GM19455 (cell line): ENCODE measurements around the gene FUT3.
"Not testable (repeated sequence)": the region's sequence is repeated elsewhere in the genome, so short reads cannot be mapped to it uniquely, and the experiment has no call there.

Experiments
- ATAC-seq: cut with Tn5 transposase; IDR thresholded peaks from one replicate; pipeline ENCODE4 v1.9.1; 2021; ENCODE audit not compliant: unreplicated experiment

FUT3 gene

DNA sequence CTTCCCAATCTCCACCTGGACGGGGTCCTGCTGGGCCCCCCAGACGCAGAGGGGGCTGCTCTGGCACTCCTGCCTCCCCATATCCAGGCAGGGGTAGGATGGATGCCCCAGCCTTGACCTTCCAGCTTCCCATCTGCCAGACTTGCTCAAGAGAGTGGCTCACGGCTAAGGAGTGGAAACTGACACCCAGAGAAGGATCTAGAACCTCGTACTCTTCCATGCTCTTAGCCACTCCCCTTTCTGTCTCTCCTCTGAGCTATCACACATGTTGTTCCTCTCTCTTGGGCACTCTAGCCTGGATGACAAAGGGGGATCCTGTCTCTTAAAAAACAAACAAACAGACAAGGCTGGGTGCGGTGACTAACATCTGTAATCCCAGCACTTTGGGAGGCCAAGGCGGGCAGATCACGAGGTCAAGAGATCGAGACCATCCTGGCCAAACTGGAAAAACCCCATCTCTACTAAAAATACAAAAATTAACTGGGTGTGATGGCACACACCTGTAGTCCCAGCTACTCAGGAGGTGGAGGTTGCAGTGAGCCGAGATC lies 31.2 kb upstream of the FUT3 start:
- ATAC-seq, result no peak

DNA sequence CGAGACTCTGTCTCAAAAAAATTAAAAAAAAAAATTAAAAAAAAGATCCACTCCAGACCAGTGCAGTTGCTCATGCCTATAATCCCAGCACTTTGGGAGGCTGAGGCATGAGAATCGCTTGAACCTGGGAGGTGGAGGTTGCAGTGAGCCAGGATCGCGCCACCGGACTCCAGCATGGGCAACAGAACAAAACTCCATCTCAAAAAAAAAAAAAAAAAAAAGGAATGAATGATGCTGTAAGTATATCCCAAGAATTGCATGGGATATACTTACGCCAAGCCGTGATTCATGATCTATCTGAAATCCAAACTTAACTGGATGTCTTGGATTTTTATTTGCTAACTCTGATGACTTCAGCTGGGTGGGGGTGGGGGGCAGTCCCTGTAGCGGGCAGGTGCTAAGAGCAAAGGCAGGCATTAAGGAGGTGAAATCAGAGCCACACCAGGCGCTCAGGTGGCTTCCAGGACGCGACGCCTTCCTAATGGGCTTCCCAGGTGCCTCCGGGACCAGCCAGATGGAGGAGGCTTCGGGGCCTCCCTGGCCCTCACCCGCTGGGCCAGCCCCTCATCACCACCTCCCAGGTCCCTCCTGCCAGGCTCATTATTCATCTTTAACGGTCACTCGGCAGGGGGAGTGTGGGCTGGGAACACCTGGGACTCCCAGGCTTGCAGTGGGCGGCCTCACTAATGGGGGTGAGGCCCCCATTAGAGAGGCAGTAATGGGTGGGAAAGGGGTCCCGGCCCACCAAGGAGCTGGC lies 30.5 kb upstream of the FUT3 start:
- no peak for ATAC-seq

GRCh38 chr19:5880604-5881078 lies 29.4 kb upstream of the FUT3 start:
- no peak for ATAC-seq

DNA sequence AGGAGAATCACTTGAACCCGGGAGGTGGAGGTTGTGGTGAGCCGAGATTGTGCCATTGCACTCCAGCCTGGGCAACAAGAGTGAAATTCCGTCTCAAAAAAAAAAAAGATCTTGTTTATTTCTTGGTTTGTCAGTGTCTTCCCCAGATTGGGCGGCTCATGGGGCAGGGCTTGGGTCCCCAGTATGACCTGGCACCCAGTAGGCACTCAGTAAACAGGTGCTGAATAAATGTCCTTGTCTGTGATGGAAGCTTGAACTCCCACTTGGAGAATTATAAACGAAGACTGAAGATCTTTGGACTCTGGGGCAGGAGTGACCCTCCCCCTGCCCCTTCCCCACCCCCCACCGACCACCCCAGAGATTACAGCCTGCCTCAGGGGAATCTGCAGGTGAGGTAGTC lies 28.9 kb upstream of the FUT3 start:
- no peak for ATAC-seq

- ATAC-seq, result no peak
Observed at GRCh38 chr19:5877882-5878281, 26.6 kb upstream of the FUT3 start.

DNA sequence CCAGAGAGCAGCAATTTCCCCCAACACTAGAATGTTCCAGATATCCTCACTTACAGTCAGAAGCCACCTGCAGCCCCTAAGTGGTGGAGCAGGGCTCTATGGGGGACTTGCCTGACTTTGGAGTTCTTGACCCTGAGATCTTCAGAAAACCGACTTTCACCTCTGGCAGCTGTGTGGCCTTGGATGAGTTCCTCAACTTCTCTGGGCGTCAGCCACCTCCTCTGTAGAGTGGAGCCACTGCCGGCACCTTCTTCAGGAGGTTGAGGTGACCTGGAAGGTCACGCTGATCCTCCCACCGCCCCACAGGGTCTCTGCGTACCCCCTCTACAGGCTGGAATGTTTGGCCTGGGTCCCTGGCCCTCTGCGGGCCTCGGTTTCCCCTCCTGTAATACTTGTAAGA lies 26.2 kb upstream of the FUT3 start:
- no peak for ATAC-seq

DNA sequence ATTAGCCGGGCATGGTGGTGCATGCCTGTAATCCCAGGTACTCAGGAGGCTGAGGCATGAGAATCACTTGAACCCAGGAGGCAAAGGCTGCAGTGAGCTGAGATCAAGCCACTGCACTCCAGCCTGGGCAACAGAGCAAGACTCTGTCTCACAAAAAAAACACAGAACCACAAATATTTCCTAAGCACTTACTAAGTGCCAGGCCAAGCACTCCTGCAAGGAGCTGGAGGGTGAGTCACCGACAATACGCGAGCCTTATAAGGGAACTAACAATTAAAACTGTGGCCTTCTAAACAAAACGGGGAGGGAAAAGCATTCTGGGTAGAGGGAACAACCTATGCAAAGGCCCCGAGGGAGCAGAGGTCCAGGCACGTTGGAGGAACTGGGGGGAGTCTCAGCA lies 23.2 kb upstream of the FUT3 start:
- ATAC-seq, result not testable (repeated sequence)

DNA sequence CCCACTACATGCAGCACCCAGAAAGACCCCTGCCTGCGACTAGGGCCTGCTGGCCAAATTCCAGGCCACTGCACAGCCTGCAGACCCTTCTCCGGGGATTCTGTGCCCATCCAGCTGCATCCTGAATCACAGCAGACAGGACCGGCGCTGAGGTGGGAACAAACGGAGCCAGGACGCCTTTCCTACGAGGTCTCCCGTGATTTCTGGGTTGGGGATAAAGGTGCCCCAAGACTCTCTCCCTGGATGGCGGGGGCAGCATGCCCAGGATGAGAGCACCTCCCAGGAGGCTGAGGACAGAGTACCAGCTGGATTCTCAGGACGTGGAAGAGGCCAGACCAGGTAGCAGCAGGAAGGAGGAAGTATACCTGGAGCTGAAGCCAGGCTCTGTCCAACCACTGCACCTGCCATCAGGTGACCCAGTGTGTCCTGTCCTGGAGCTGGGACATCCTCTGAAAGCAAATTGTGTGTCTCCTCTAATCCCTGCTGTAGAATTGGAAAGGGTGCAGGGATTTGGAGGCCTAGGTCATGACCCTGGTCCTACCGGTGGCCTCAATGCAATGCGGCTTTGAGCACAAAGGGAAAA lies 22.5 kb upstream of the FUT3 start:
- no peak for ATAC-seq

GRCh38 chr19:5870986-5871394 lies 19.7 kb upstream of the FUT3 start:
- ATAC-seq, result no peak

GRCh38 chr19:5867201-5868136 lies 16.2 kb upstream of the FUT3 start:
- no peak for ATAC-seq

- no peak for ATAC-seq
Observed at GRCh38 chr19:5865772-5866171, 14.5 kb upstream of the FUT3 start.

- ATAC-seq, result no peak
Observed at GRCh38 chr19:5864725-5865486, 13.7 kb upstream of the FUT3 start.

- ATAC-seq, result no peak
Observed at GRCh38 chr19:5864013-5864720, 12.9 kb upstream of the FUT3 start.

DNA sequence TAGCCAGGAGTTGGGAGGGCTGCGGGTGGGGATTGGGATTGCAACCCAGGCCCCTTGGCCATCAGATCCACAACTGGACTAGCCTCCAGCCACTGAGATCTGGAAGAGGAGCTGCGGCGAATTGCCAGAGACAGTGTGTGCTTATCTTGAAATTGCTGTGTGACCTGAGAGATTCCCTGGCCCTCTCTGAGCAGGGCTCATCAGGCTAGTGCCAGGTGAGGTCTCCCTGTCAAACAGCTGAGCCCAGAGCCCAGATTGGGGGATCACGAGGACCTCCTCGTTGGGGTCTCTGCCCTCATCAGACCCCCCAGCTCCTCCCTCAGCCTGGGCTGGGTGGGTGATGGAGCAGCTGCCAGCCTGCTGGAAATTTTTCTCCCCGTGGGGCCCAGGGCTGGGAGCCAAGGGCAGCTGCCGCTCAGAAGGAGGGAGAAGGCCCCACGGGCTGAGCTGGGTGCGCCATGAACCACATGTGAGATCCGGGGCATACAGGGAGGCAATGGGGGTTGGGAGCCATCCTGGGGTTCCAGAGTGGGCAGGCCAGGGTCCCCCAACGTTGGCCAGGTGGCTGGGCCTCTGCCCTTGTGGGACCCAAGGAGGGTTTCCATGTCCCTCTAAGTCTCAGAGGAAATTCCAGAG lies 11.9 kb upstream of the FUT3 start:
- ATAC-seq, result no peak

DNA sequence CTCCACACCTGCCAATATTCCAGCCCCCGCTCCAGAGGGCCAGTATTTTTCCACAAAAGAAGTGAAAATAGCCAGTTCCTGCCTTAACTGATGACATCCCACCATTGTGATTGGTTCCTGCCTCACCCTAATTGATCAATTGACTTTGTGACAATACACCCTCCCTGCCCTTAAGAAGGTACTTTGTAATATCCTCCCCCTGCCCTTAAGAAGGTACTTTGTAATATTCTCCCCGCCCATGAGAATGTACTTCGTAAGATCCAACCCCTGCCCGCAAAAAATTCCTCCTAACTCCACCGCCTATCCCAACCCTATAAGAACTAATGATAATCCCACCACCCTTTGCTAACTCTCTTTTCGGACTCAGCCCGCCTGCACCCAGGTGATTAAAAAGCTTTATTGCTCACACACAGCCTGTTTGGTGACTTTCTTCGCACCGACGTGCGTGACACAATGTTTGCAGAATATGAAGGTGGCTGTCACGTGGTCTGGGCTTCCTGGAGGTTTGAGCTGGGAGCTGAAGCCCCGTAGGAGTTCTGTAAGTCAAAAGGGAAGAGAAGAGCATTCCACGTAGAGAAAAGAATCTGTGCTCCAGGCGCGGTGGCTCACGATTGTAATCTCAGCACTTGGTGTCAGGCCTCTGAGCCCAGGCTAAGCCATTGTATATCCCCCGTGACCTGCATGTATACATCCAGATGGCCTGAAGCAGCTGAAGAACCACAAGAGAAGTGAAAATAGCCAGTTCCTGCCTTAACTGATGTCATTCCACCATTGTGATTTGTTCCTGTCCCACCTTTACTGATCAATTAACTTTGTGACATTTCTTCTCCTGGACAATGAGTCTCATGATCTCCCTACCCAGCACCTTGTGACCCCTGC lies 6.2 kb upstream of the FUT3 start:
- no peak for ATAC-seq

DNA sequence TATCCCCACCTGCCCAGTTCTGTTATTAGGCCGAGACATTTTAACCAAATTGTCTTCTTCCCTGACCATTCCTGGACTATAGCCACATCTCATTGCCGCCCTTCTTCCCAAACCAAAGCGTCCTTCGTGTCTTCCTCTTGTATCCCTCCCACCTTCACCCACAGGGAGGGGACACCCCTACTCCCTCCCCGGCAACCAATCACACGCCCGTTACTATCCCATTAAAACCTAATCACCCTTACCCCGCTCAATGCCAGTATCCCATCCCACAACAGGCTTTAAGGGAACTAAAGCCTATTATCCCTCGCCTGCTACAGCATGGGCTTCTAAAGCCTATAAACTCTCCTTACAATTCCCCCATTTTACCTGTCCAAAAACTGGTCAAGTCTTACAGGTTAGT lies 3.9 kb upstream of the FUT3 start:
- ATAC-seq, result not testable (repeated sequence)

DNA sequence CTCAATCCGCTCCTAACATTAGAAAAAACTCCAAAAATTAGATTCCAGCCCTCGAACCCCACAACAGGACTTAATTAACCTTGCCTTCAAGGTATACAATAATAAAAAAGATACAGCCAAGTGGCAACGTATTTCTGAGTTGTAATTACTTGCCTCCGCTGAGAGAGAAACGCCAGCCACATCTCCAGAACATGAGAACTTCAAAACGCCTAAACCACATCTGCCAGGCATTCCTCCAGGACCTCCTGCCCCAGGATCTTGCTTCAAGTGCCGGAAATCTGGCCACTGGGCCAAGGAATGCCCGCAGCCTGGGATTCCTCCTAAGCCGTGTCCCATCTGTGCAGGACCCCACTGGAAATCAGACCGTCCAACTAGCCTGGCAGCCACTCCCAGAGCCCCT lies 2.9 kb upstream of the FUT3 start:
- ATAC-seq, result not testable (repeated sequence)

GRCh38 chr19:5850743-5851293 lies 431 bp downstream of the FUT3 start:
- no peak for ATAC-seq
